ENCODE results near the gene PRR18. TPM values are rescaled to one million over a fixed set of nuclear protein-coding genes. Genes with fewer than 3 reads are reported as not detected.
A peak's percentile ranks its signal among the peaks of the same experiment; 100 is the strongest.
"Not testable (repeated sequence)": the region's sequence is repeated elsewhere in the genome, so short reads cannot be mapped to it uniquely, and the experiment has no call there.

The PRR18 gene
- polyA plus RNA-seq (ENCODE audit: insufficient read length in 4 of 4): under 1 TPM; 0.14 to 0.40 (median 0.32) TPM

DNA sequence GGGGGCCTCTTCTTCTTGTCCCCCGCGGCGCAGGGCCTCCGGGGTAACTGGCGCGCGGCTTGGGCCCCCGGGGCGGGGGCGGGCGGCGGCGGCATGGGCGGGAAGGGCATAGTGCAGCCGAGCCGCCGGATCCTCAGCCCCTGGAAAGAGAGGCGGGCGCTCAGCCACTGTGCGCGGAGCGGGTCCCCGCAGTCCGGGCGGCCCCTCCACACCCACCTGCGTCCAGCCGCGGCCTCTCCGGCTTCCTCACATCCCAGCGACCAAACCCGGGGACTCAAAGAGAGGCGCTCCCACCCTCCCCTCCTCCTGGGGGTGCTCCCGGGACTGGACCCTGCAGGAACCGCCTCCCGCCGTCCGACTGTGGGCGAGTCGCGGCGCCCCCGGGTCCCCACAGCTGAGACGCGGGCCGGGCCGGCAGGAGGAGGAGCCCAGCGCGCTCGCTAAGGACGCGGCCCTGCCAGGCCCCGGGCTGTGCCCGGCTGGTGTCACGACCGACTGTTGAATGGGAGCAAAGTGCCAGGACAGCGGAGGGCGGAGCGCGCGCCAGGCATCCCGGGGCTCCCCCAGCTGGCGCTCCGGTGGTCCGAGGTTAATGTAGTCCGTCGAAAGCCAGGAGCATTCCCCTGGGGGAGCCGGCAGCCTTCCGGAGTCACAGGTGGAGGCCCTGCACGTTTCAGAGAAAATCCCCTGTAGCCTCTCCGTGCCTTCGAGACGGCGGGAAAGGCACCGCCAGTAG, at the start of gene PRR18:
TSS of gene PRR18 (minus strand) at position 360 of the 736 bp plus-strand sequence. CDS start at position 110, 250 bp downstream.
- DNase-seq (ENCODE audit: low read depth in 4 of 4, low spot score in 2 of 4): no peak

DNA sequence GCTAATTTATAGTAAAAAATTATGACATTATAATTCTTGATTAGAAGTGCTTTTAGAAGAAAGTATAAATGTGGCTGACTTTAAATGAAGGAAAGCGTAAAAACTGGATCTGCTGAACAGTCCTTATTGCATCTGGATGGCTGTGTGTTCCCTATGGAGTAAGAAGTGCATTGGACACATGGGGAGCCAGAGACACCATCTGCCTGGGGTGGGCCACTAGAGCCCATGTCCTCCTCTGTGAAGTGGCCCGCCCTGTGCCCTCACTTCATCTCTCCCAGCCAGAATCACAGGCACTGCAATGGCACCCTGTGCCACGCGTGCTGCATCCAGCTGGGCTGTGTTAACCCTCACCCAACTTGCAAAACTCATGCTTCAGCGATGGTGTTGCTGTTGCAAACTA, 47.4 kb upstream of the PRR18 start:
- no peak for DNase-seq (ENCODE audit: low read depth in 4 of 4, low spot score in 2 of 4)

DNA sequence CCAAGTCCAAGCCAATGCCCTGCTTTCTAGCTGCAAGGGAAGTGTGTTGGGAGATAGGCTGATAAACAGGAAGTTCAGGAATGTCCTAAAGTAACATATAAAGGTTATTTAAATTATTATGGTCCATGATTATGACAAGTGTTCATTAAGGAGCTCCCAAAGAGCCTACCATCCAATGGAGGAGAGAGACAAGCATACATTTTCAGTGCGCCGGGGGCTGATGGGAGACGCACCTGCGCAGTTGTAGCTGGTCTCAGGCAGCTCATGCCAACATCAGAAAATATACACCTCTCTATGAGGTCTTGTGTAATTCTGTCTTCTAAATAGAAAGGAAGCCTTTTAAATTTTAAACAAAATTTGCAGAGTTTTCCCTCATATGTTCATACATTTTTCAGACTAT, 46.8 kb upstream of the PRR18 start:
- DNase-seq (ENCODE audit: low read depth in 4 of 4, low spot score in 2 of 4): no peak

GRCh38 chr6:166354143-166354542, 46.0 kb upstream of the PRR18 start:
- DNase-seq (ENCODE audit: low read depth in 4 of 4, low spot score in 2 of 4): no peak

- no peak for DNase-seq (ENCODE audit: low read depth in 4 of 4, low spot score in 2 of 4)
These were observed 45.3 kb upstream of the PRR18 start for GRCh38 chr6:166353507-166353906.

DNA sequence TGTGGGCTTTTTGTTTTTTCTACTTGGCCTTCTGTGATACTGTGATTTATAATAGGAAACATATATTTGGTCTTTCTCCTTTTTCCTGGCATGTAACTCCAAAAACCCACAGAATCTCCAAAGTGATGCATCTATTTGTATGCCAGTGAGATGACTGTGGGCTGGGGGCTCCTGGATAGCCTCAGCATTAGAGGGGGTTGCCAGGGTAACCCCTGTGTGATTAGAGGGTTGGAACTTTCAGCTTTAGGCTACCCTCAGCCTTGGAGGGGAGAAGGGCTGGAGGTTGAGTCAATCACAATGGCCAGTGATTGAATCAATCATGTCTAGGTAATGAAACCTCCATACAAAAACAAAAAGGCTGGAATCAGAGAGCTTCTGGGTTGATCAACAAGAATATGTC, 44.7 kb upstream of the PRR18 start:
- no peak for DNase-seq (ENCODE audit: low read depth in 4 of 4, low spot score in 2 of 4)

GRCh38 chr6:166351715-166352285, 43.6 kb upstream of the PRR18 start:
- DNase-seq (ENCODE audit: low read depth in 4 of 4, low spot score in 2 of 4): no peak

GRCh38 chr6:166348305-166348949, 40.2 kb upstream of the PRR18 start:
- DNase-seq (ENCODE audit: low read depth in 4 of 4, low spot score in 2 of 4): no peak

DNA sequence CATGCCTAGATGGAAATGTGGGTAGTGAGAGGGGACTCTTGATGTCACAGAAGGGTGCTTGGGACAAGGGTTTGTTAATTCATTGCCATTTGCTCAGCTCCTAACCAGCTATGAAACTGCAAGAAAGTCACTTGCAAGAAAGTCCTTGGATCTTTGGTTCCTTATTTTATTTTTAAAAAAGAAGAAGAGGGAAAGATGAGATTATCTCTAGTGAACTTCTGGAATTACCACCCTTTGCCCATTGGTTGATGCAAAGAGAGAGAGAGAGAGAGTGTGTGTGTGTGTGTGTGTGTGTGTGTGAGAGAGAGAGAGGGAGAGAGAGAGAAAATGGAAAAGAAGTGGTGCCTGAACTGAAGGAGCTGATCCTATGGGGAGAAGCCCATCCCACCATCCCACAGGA, 38.8 kb upstream of the PRR18 start:
- DNase-seq (ENCODE audit: low read depth in 4 of 4, low spot score in 2 of 4): no peak

- no peak for DNase-seq (ENCODE audit: low read depth in 4 of 4, low spot score in 2 of 4)
These were observed 38.3 kb upstream of the PRR18 start for GRCh38 chr6:166346449-166346848.

GRCh38 chr6:166345672-166346071, 37.5 kb upstream of the PRR18 start:
- DNase-seq (ENCODE audit: low read depth in 4 of 4, low spot score in 2 of 4): not testable (repeated sequence)

DNA sequence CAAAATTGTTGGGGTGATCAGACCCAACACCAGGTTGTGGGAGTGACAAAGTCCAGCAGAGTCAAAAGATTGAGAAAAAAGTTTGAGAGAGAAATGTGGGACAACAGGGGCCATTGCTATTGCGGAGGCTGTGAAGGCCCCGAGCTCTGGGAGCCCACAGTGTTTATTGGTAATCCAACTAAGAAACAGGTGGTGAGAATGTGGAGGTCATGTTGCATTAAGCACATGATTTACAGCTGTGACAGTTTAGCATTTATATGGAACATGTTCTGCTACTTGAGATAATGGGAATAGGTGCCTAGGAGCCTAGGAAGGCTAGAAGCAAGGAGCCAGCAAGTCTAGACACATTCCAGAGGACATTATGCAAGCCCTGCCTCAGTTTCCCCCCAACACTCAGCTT, 36.7 kb upstream of the PRR18 start:
- DNase-seq (ENCODE audit: low read depth in 4 of 4, low spot score in 2 of 4): not testable (repeated sequence)

DNA sequence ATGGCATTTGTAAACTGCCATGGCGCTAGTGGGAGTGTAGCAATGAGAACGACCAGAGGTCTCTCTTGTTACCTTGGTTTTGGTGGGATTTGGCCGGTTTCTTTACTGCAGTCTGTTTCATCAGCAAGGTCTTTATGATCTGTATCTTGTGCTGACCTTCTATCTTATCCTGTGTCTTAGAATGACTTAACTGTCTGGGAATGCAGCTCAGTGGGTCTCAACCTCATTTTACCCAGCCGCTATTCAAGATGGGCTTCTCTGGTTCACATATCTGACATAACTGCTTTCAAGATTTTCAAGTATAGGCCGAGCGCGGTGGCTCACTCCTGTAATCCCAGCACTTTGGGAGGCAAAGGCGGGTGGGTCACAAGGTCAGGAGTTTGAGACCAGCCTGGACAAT, 36.0 kb upstream of the PRR18 start:
- no peak for DNase-seq (ENCODE audit: low read depth in 4 of 4, low spot score in 2 of 4)

- peak in 1 of 4 donors; percentile 7 for DNase-seq (ENCODE audit: low read depth in 4 of 4, low spot score in 2 of 4)
These were observed 34.9 kb upstream of the PRR18 start for GRCh38 chr6:166343150-166343487.

- DNase-seq (ENCODE audit: low read depth in 4 of 4, low spot score in 2 of 4): peak; percentile 53 to 78 (median 75)
These were observed 34.4 kb upstream of the PRR18 start, which contains the start of gene SFT2D1 for GRCh38 chr6:166342349-166343149. Gene SFT2D1, minus strand, starts transcription at chr6:166342545. Its CDS starts 64 bp downstream, at chr6:166342481.

- DNase-seq (ENCODE audit: low read depth in 4 of 4, low spot score in 2 of 4): peak in 2 of 4 donors; percentile 11 to 19
These were observed 33.8 kb upstream of the PRR18 start for GRCh38 chr6:166341977-166342348.

GRCh38 chr6:166341464-166341863, 33.3 kb upstream of the PRR18 start:
- no peak for DNase-seq (ENCODE audit: low read depth in 4 of 4, low spot score in 2 of 4)

GRCh38 chr6:166338854-166339253, 30.7 kb upstream of the PRR18 start:
- DNase-seq (ENCODE audit: low read depth in 4 of 4, low spot score in 2 of 4): no peak

DNA sequence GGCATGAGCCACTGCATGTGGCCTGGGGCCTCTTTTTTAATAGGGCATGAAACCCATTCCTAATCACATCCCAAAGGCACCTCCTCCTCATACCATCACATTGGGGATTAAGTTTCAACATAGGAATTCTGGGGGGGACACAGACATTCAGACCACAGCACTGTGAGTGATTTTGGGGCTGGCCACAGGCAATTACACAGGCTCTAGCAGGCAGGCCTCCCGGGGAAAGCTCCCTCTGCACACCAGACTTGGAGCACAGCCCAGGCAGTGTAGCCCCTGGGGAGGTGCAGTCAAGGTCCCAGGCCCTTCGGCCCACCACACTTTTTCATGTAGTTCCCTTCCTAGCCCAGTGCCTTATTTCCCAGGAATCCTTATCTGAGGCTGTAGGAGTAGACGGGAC, 28.7 kb upstream of the PRR18 start:
- DNase-seq (ENCODE audit: low read depth in 4 of 4, low spot score in 2 of 4): no peak

- no peak for DNase-seq (ENCODE audit: low read depth in 4 of 4, low spot score in 2 of 4)
These were observed 27.4 kb upstream of the PRR18 start for GRCh38 chr6:166335378-166336302.
